ENCODE data around the gene PCA3.

DNA sequence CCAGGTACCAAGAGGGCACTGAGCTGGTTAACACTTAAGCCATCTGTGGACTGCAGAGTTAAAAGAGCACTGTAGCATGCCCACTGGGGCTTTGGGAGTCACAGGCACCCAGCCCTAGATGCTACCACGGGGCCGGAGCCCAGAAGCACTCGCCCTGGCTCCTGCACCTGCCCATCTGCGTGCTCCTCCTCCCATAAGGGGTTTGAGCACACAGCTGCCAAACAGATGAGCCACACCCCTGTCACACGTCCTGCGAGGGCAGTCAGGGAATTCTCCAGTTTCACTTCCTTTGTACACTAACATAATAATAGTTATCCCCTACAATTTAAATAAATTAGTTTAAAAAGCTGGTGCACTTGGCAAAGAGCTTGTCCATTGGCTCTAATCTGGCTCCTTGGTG lies 4.5 kb upstream of the PCA3 start:
- TF ChIP-seq POLR2A (IDR thresholded peaks at IDR 0.05), result no peak
- TF ChIP-seq, protein P1, sequence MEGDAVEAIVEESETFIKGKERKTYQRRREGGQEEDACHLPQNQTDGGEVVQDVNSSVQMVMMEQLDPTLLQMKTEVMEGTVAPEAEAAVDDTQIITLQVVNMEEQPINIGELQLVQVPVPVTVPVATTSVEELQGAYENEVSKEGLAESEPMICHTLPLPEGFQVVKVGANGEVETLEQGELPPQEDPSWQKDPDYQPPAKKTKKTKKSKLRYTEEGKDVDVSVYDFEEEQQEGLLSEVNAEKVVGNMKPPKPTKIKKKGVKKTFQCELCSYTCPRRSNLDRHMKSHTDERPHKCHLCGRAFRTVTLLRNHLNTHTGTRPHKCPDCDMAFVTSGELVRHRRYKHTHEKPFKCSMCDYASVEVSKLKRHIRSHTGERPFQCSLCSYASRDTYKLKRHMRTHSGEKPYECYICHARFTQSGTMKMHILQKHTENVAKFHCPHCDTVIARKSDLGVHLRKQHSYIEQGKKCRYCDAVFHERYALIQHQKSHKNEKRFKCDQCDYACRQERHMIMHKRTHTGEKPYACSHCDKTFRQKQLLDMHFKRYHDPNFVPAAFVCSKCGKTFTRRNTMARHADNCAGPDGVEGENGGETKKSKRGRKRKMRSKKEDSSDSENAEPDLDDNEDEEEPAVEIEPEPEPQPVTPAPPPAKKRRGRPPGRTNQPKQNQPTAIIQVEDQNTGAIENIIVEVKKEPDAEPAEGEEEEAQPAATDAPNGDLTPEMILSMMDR (IDR thresholded peaks at IDR 0.05), result no peak

Measured in sigmoid colon (tissue), 3 donors.